ENCODE results near the gene DACH1.

The DACH1 gene

DNA sequence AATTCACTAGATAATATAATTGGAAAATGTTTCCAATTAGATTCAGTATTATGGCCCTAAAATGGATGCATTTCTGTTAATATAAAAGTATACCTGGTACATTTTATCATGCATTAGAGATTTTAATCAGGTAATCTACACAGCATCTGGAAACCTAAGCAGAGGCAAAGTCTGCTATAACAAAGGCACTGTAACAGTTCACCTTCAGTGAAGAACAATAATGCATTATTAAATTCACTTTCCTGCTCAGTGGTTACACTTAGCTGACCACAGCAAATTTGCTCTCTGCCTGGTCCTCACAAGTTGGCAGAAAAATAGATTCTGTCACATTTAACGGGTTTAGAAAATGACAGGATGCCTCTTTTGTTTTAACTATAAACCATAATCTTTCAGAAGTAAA, 326.9 kb downstream of the DACH1 start:
- no peak for DNase-seq

DNA sequence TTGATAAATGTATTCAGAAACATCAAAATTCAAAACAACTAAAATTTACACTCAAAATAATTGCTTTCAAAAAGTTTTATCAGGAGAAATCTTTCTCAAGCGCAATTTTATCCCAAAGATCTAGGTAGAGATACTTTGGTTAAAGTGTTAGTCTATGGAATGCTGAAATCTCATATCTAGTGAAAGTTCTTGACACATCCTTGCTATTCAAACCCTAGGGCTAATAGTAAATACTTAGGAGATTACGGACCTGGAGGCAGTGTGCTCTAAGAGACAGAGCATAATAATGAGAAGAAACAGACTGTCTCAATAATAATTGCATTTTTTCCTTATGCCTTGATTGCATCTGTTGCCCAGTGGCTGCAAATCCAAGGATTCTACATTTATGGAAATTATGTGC, 330.8 kb downstream of the DACH1 start:
- no peak for DNase-seq

DNA sequence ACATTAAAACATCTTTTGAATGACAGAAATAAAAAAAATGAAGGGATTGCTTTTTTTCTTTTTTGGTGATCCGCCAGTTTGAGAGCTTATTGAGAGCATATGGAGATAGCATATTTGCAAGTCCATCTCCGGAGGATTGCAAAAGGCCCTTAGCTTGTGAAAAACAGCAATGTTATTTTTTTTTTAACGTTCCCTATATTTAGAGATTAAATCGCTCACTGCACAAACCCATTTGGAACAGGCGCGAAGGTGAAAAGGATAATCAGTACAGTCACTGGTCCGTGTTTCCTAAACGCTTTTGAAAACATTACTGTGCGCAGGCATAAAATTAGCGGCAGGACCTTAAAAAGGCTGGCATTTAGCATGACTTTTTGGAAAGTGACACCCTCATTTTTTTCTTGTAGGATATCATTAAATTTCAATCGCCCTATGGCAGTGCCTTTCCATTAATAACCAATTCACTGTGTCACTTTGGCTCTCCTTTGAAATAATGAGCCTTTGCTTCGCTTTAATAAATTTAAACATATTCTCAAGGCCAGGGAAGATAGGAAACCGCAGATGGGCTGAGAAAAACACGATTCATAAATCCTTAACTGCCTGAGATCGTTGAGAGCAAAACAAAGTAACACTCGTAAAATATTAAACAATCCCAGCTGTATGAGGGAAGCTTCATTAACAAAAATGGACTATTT, 342.2 kb downstream of the DACH1 start:
- DNase-seq, result no peak

DNA sequence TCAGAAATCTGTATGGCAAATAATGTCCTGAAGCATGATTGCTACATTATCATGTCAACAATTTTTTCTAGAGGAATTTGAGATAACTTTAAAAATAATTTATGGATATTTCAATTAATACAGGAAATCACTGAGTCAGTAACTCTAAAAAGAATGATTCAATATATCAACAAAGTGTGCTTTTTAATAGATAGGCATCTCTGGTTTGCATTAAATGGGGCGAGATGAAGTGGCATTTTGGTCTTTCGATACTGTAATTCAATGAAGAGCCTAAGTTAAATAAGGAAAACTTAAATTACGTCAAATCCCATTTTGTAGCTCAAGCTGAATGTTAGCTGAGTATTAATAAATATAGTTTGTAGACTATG, 342.8 kb downstream of the DACH1 start:
- no peak for DNase-seq

DNA sequence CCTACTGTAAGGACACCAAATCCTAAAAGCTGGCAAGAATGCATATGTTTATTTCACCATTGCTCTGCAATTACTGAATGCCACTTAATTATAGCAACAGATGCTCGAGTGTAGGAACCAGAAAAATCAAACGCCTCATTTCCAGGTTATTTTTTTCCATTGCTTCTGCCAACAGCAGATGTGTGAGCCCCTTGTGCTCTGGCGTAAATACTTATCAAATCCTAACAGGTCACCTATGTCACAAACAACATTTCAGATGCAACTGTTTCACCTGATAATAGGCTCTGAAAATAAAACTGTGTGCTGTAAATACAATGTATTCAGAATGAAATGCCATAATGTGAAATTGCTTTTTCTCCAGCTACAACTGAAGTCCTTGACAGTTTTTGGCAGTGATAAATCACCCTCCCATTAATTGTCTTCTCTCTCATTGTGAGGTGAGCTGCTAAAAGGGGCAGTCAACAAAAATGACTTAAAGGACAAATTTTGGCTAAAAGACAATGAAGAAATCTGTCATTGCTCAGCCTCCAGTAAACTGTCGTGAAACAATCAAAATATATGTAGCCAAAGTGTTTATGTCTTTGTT, 344.0 kb downstream of the DACH1 start:
- no peak for DNase-seq

DNA sequence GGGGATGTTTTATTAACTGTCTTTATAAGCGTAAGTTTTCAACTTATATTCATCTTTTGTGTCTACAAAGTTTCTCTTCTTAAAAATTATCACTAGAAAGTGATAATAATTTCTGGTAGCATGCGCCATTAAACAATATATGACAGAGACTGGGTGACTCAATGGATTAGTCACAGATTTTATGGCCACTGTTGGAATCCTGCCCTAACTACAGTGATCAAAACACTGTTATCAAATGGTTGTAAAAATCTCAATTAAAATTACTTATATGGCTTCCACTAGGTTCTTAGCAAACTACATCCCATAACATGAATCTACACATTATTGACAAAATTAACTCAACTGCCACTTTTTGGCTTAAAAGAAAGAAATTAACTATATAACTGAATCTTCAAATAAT, 350.0 kb downstream of the DACH1 start:
- no peak for DNase-seq

DNA sequence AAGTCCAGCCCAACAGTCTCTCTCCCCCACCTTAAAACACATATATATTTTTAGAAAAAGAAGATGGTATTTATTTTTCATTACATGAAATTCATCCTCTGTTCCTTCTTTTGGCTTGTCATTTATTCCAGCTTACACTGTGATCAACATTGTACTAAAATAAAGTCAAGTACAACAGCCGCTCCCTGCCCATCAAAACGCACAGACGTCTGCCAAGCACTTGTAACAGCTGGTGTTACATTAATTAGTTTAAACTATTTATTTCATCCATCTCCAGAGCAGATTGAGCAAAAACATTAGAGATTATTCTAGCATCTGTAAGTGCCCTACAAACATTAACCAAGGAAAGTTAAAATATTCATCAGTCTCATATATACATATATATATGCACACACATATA, 350.5 kb downstream of the DACH1 start:
- DNase-seq, result peak; percentile 22

DNA sequence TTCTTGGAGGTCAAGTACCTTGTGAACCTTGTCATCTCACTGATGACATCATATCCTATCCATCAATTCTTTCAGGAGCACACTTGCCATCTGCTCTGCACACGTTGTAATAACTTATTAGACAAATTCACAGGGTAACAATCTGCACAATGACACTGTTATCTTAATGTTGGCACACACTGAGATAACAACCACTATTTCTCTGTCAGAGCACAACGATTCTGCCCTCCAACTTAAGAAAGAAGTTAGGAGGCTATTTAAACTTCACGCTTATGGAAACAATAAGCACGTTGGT, 351.3 kb downstream of the DACH1 start:
- no peak for DNase-seq

DNA sequence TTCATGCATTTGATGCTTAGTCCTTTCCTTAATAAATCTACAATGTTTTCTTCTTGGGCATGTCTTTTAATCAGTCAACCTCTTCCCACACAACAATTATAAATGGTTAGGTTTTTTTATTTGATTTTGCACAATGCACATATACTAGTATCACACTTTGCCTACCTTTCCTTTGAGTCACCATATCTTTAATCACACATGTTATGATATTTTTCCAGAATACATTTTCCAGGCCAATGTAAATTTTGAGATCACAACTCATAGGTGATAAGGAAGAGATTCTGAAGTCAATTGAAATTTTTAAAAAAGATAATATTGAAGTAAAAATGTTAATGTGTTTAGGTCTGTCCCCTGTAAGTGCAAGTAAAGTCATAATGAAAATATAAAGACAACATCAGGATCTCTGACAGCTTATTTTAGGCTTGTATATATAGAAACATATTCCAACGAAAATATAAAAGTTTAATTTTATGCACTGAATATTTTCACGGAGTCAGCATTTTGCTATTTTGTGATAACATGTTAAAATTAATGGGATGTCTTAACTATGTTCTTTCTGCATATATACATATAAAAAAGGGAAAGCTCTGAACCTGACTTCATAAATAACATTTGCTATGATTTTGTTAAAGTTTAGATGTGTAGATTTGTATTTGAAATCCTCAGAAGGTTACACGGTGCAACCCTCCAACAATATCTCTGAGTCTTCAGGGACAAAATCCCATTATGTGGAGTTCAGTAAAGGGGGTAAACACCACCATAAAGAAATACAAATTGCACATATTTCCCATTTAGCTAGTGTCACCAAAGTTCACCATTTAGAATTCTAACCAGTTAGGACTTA, 351.9 kb downstream of the DACH1 start:
- DNase-seq, result no peak

DNA sequence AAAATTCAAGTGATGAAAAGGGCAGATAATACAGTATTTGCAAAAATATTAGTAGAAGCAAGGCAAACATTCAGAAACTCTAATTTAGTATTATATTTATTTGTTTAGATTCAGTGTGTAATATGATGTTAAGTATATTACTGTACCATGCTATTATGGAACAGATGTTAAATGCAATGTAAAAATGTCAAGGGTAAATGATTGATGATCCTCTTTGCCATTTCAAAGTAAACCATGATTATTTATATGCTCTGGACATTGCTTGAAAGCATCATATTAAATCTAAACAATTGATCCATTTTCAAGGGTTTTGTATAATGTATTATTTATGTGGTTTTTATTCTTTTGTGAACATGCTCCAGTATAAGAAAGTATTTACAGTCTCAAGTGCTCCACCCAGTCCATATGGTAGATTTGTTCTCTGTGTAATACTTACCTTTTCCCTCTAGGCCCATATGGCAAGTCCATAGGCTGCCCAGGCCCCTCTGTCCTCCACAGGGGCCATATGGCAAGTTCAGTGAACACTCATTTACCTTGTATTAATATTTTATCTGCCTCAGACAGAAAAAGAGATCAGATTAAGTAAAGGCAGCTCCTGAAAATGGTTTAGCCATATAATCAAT, 353.5 kb downstream of the DACH1 start:
- no peak for DNase-seq

DNA sequence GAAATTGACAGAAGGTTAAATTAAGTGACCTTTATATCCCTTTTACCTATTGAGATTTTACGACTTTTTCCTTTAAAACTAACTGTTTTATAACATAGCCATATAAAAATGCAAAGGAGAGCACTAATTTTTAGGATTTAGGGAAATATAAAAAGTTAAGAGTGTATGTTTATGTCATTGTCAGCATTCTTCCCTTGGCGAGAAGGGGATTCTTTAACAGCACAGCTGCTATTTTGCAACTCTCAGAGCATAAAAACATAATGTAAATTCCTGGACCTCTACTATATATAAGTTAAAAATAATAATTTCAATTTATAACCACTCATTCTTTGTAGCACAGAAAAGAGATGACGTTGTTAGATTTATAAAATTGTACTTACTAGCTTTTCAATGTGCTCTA, 363.2 kb downstream of the DACH1 start:
- no peak for DNase-seq

DNA sequence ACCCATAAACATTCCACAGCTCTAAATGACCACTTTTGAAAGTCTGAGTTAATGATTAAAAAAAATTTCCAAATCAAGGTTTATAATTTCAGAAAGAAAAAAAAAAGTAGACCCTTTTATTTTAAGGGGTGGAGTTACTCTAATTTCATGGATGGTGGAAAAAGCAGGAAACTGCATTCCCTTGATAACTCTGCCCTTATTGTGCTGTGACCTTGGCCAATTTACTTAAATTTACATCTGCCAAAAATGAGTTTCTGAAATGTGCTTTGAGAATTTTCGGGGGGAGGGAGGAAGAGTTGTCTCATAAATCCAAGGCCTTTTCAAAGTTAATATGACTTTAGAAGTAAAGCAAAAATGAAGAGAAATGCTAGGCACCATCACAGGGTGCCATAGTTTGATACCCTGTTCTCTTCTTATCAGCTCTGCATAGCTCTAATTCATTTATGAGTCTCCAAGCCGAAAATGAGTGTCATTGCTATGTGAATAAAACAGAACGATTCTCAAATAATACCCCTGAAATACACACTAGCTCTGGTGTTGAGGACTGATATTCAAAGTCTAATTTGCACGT, 367.0 kb downstream of the DACH1 start:
- no peak for DNase-seq

DNA sequence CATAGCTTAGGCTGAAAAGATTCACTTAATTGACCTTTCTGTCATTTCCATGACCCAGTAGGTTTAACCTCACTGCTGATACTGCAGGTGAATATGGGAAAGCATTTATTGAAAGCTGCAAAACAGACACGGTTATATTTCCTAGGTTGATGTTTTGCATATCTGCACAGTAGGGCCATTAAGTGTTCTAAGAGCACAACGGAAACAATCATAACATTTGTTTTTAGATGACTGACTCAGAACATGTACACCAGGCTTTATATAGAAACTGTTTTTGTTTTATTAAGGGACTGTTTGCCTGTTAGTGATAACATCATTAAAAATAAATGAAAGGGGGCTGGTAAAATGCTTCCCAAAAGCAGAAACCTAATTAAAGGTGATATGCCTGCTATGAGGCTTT, 367.8 kb downstream of the DACH1 start:
- no peak for DNase-seq

DNA sequence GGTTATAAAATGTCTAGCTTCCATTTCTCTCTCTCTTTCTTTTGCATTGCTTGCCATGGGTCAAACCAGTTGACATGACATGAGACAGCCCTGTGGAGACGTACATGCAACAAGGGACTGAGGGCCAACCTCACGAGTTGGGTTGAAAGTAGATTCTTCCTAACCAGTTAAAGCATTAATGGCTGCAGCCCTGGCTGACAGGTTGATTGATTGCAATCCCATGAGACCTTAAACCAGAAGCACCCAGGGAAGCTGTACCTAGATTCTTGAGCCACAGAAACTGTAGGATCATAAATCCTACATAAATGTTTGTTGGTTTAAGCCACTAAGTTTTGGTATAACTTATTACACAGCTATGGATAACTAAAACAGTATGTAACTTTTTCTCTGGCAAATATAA, 373.8 kb downstream of the DACH1 start:
- no peak for DNase-seq

DNA sequence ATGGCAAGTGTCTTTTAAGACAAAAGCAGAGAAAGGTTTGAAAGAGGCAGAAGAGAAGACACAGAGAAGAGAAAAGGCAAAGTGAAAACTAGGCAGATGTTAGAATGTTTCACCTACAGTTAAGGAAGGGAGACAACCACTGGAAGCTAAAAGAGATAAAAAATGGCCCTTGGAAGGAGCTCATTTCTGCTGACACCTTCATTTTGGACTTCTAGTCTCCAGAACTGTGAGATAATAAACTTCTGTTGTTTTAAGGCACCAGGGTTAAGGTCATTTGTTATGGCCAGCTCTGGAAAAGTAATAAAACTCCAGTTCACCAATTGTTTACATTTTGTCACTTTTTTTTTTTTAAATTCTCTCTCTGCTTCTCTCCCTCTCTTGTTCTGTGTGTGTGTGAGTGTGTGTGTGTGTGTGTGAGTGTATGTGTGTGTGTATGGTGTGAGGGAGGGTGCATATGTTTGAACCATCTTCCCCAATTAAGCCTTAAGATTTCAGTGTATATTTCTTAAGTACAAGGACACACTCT, 374.6 kb downstream of the DACH1 start:
- no peak for DNase-seq

DNA sequence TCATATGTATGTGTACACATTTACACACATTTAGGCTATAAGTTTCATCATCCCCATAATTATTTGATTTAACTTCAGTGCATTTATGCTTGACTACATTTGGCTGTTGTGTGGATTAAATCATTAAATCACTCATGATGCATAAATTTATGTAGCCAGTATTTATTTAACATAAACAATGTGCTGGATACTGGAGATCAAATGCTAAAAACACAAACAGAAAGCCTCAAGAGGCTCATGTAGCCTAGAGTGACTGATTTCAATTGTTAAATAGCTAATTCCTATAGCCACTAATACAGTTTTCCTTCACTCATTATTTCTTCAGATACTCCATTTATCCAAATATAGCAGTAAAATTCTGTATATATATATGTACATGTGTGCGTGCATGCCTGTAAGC, 376.0 kb downstream of the DACH1 start:
- no peak for DNase-seq

DNA sequence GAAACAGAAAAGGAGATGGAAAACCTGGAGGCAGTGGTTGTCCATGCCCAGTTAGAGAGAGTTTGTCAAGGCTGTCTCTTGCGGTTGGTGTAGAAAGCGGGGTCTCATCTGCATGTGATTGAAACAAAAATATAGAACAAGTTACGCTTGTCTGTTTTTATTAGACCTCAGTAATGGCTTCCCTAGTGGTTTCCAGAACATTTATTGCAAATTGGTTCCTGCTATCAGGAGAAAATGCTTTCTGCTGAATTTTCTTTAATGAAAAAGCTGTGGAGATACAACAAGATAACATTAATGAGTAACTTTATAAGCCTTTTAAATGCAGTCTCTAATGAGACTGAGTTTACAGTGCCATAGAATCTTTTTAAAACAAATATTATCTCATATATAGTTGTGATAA, 378.0 kb downstream of the DACH1 start:
- no peak for DNase-seq

DNA sequence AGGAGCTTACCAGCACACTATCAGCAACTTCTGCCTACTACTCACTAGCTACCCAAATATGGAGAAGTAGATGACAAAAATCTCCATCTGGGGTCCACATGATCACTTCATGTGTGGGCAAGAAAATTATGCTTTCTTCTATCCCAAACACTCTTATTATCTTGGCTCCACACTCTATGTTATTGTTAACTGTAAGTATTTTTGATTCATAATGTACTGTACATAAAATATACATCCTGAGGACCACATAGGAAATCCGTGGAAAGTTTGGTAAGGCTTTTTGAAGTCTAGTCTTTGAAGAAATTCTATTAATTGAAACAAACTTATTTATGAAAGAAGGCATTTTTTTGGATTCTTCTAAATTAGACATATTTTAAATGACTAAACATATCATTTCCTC, 378.8 kb downstream of the DACH1 start:
- no peak for DNase-seq

DNA sequence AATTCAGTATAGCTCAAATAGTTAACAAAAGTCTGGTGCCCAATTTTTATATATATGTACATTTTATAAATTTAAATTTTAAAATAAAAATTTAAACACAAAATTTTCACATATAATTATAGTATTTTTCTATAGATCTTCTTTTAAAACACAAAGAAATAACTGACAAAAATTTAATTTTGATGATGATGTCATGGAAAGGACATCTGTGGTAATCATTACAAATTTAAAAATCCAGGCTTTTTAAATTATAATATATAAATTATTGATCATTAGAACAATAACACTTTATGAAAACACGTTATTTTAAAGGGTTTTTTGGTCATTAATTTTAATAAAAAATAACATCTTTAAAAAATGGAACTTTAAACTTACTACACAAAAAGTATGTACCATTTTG, 381.1 kb downstream of the DACH1 start:
- DNase-seq, result no peak

DNA sequence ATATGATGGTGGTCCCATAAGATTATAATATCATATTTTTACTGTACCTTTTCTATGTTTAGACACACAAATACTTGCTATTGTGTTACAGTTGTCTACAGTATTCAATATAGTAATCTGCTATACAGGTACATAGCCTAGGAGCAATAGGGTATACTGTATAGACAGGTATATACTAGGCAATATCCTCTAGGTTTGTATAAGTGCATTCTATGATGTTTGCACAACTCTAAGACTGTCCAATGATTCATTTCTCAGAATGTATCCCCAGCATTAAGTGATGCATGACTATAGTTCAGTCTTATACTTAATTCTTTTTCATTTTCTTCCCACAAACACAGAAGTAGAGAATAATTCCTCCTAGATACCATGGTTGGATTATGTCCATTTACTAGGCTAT, 383.3 kb downstream of the DACH1 start:
- no peak for DNase-seq

DNA sequence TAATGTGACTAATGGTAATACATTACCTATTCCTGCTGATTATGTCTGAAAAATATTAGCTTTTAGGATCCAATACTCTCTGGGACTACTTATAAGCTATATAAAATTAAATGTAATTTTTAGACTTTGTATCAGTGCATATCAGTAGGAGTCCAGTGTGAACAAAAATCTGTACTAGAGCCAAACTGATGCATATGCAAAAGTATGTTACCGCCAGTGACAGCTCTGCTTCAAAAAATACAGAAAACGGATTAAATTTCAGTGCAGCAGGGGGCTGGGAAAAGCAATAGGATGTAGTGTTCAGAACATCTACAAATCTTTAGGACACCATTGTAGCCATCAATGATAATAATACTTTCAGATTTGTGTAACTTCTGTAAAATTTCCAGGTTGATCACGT, 385.5 kb downstream of the DACH1 start:
- DNase-seq, result no peak

DNA sequence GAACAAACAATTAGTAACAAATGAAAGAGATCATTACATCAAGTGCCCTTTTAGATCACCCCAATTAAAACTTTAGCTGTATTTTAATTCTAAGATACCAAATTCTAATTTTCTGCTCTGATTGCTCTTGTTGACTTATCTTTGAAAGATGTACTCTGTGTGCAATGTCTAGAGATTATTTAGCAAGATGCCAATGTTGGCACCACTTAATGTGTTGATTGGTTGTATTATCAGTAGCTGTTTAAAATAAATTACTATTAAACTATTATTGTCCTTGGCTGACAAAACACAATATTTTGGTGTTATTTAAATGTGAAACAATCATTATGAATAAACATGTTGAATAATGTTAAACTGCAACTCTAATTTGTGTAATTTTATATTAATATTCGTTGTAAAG, 386.0 kb downstream of the DACH1 start:
- no peak for DNase-seq

DNA sequence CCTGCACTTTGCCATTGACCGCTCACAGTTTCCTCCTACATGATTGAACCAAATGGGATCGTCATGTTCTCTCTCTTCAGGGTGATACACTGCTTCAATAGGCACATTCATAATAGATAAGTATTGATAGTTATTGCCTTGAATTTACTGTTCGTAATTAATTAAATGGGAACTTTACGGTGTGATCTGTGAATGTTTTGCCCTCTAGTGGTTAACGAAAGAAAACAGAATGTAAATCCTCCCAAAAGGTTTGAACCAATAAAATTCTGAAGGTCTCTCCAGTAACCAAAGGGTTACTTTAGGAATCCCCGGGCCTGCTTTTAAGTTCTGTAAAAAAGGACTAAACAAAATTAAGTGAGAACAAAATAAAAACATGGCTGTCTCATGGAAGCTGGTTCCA, 389.3 kb downstream of the DACH1 start:
- no peak for DNase-seq

DNA sequence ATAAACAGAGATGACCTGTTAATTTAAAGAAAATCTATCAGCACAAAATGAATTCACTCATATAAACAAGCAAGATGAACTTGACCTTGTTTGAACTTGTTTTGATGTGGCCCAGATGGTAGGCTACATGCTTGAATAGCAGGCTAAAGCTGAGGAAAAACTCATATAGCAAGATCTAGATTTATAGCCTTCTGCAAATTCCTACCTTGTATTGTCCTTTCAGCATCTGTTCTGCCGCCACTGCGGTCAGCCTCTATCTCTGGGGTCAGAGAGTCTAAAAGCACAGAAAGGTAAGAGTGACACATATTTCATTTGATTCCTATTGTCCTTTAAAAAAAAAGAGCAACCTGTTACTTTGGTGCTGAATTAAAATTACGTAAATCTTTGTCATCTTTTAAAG, 392.1 kb downstream of the DACH1 start:
- no peak for DNase-seq

All from left hindlimb (tissue), 1 donor.